NCI-H128 (cell line): ENCODE data around the gene PAM16.
"Not testable (repeated sequence)": the region's sequence is repeated elsewhere in the genome, so short reads cannot be mapped to it uniquely, and the experiment has no call there.

Experiments
- DNase-seq: peaks from one replicate; lab custom pipeline; 2025; ENCODE audit not compliant: unreplicated experiment; lab: John Stamatoyannopoulos, UW

The PAM16 gene

GRCh38 chr16:4350787-4351659, at the start of gene PAM16:
PAM16 (minus strand) TSS chr16:4351321; CDS start chr16:4351234, 87 bp downstream.
- DNase-seq, result peak; percentile 75

- no peak for DNase-seq
These were observed 48.0 kb upstream of the PAM16 start for GRCh38 chr16:4399001-4399730.

- no peak for DNase-seq
These were observed 44.1 kb upstream of the PAM16 start for GRCh38 chr16:4395055-4395726.

- not testable (repeated sequence) for DNase-seq
These were observed 42.7 kb upstream of the PAM16 start for GRCh38 chr16:4393850-4394249.

- no peak for DNase-seq
These were observed 42.1 kb upstream of the PAM16 start for GRCh38 chr16:4393240-4393600.

GRCh38 chr16:4392382-4393239, 41.5 kb upstream of the PAM16 start:
- no peak for DNase-seq

- DNase-seq, result no peak
These were observed 40.7 kb upstream of the PAM16 start for GRCh38 chr16:4391631-4392381.

- DNase-seq, result no peak
These were observed 39.4 kb upstream of the PAM16 start for GRCh38 chr16:4390266-4391260.

- no peak for DNase-seq
These were observed 38.2 kb upstream of the PAM16 start for GRCh38 chr16:4389051-4389955.

- DNase-seq, result no peak
These were observed 37.3 kb upstream of the PAM16 start for GRCh38 chr16:4388271-4389021.

GRCh38 chr16:4387781-4388180, 36.7 kb upstream of the PAM16 start:
- no peak for DNase-seq

- DNase-seq, result no peak
These were observed 35.9 kb upstream of the PAM16 start for GRCh38 chr16:4386951-4387565.

GRCh38 chr16:4386451-4386805, 35.3 kb upstream of the PAM16 start:
- no peak for DNase-seq

GRCh38 chr16:4385789-4386450, 34.8 kb upstream of the PAM16 start:
- no peak for DNase-seq

GRCh38 chr16:4385066-4385788, 34.1 kb upstream of the PAM16 start:
- DNase-seq, result no peak

- no peak for DNase-seq
These were observed 33.4 kb upstream of the PAM16 start for GRCh38 chr16:4384509-4384942.
